ENCODE results near the gene SLC17A7. TPM values are rescaled to one million over a fixed set of nuclear protein-coding genes. Genes with fewer than 3 reads are reported as not detected.
A peak's percentile ranks its signal among the peaks of the same experiment; 100 is the strongest.

The SLC17A7 gene
- total and polyA plus RNA-seq, 9 of the 15 experiments (the other 6 are each of a cell fraction or from before 2014, with no cell fraction given): 1.1 to 15.7 (median 2.4) TPM

DNA sequence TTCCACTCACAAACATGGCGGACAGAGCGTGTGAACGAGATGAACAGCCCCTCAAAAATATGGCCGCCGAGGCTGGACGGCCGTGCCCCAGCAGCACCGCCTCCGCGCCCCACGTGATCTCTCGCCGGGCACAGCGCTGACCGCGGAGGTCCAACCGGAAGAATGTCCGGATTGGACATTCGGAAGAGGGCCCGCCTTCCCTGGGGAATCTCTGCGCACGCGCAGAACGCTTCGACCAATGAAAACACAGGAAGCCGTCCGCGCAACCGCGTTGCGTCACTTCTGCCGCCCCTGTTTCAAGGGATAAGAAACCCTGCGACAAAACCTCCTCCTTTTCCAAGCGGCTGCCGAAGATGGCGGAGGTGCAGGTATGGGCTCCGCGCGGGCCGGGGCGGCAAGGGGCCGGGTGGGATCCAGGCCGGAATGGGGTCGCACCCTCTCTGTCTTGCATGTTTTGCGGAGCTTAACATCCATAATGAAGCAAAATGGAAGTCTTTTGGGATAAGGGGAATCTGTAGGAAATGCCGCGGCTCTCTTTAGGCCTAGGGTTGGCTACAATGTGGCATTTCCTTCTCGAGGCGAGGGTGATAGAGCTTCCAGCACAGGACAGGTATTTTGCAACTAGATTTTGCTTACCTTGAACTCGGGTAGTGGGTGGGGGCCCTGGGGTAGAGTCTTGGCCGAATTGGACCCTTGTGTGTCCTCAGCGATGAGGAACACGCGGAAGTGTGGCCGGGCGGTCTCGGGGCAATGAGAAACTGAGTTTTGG lies 46.1 kb upstream of the SLC17A7 start, which contains the start of gene RPL13A (continued):
- TF ChIP-seq, protein P1, sequence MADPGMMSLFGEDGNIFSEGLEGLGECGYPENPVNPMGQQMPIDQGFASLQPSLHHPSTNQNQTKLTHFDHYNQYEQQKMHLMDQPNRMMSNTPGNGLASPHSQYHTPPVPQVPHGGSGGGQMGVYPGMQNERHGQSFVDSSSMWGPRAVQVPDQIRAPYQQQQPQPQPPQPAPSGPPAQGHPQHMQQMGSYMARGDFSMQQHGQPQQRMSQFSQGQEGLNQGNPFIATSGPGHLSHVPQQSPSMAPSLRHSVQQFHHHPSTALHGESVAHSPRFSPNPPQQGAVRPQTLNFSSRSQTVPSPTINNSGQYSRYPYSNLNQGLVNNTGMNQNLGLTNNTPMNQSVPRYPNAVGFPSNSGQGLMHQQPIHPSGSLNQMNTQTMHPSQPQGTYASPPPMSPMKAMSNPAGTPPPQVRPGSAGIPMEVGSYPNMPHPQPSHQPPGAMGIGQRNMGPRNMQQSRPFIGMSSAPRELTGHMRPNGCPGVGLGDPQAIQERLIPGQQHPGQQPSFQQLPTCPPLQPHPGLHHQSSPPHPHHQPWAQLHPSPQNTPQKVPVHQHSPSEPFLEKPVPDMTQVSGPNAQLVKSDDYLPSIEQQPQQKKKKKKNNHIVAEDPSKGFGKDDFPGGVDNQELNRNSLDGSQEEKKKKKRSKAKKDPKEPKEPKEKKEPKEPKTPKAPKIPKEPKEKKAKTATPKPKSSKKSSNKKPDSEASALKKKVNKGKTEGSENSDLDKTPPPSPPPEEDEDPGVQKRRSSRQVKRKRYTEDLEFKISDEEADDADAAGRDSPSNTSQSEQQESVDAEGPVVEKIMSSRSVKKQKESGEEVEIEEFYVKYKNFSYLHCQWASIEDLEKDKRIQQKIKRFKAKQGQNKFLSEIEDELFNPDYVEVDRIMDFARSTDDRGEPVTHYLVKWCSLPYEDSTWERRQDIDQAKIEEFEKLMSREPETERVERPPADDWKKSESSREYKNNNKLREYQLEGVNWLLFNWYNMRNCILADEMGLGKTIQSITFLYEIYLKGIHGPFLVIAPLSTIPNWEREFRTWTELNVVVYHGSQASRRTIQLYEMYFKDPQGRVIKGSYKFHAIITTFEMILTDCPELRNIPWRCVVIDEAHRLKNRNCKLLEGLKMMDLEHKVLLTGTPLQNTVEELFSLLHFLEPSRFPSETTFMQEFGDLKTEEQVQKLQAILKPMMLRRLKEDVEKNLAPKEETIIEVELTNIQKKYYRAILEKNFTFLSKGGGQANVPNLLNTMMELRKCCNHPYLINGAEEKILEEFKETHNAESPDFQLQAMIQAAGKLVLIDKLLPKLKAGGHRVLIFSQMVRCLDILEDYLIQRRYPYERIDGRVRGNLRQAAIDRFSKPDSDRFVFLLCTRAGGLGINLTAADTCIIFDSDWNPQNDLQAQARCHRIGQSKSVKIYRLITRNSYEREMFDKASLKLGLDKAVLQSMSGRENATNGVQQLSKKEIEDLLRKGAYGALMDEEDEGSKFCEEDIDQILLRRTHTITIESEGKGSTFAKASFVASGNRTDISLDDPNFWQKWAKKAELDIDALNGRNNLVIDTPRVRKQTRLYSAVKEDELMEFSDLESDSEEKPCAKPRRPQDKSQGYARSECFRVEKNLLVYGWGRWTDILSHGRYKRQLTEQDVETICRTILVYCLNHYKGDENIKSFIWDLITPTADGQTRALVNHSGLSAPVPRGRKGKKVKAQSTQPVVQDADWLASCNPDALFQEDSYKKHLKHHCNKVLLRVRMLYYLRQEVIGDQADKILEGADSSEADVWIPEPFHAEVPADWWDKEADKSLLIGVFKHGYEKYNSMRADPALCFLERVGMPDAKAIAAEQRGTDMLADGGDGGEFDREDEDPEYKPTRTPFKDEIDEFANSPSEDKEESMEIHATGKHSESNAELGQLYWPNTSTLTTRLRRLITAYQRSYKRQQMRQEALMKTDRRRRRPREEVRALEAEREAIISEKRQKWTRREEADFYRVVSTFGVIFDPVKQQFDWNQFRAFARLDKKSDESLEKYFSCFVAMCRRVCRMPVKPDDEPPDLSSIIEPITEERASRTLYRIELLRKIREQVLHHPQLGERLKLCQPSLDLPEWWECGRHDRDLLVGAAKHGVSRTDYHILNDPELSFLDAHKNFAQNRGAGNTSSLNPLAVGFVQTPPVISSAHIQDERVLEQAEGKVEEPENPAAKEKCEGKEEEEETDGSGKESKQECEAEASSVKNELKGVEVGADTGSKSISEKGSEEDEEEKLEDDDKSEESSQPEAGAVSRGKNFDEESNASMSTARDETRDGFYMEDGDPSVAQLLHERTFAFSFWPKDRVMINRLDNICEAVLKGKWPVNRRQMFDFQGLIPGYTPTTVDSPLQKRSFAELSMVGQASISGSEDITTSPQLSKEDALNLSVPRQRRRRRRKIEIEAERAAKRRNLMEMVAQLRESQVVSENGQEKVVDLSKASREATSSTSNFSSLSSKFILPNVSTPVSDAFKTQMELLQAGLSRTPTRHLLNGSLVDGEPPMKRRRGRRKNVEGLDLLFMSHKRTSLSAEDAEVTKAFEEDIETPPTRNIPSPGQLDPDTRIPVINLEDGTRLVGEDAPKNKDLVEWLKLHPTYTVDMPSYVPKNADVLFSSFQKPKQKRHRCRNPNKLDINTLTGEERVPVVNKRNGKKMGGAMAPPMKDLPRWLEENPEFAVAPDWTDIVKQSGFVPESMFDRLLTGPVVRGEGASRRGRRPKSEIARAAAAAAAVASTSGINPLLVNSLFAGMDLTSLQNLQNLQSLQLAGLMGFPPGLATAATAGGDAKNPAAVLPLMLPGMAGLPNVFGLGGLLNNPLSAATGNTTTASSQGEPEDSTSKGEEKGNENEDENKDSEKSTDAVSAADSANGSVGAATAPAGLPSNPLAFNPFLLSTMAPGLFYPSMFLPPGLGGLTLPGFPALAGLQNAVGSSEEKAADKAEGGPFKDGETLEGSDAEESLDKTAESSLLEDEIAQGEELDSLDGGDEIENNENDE (IDR thresholded peaks at IDR 0.05; ENCODE audit: low read depth, low read length): no peak
- TF ChIP-seq MAZ (CRISPR knock-in tag; conservative IDR thresholded peaks at IDR 0.05 in 1 of 2, IDR thresholded peaks at IDR 0.05 in 1 of 2) (peak in 1 of 2 experiments; percentile 68; a peak in 2 of 4 replicates), ZNF3 (CRISPR knock-in tag; IDR thresholded peaks at IDR 0.05) (no peak), CEBPZ (IDR thresholded peaks at IDR 0.05; ENCODE audit: borderline replicate concordance, low read depth, low read length) (peak; percentile 14; the same call in 1 of the 2 replicates), MTA1 (IDR thresholded peaks at IDR 0.05; ENCODE audit: borderline replicate concordance) (peak; percentile 93), ZKSCAN1 (IDR thresholded peaks at IDR 0.05; ENCODE audit: low read depth, low read length) (no peak), FOXM1 (IDR thresholded peaks at IDR 0.05; ENCODE audit: low read depth) (0 out of 2 replicates have a peak, but pooled peaks have one; percentile 19), FOXM1 (CRISPR knock-in tag; IDR thresholded peaks at IDR 0.05; ENCODE audit: low read depth) (no peak), HNRNPLL (IDR thresholded peaks at IDR 0.05; ENCODE audit: low read depth, low read length, poor library complexity, severe bottlenecking) (peak; percentile 87), MCM3 (IDR thresholded peaks at IDR 0.05) (no peak), SMAD1 (IDR thresholded peaks at IDR 0.05; ENCODE audit: low read depth, low read length, partially characterized antibody) (peak; percentile 84)
